ENCODE data around the gene VANGL2. TPM values are rescaled to one million over a fixed set of nuclear protein-coding genes. Genes with fewer than 3 reads are reported as not detected.

VANGL2 gene
- polyA plus RNA-seq, 2 of the 4 experiments (the other 2 are of a cell fraction): 3.9 to 4.1 TPM

- no peak overlapping the region for H3K27ac ChIP-seq
- DNase-seq (ENCODE audit: low read depth in 1 of 2, low spot score in 1 of 2): no peak
- POLR2A ChIA-PET: no interaction called here
- no peaks in the 10 kb centered on the region for H3K9me3 ChIP-seq
- CTCF ChIA-PET: interaction anchor here (0.6 to 1.9 kb wide), 7 partner anchors 9 to 334 kb away, joined by 3 to 6 read pairs (median 3); no protein-coding TSS in a partner anchor
- WGBS (ENCODE audit: missing lambda C conversion rate): 88% methylated on average over 31 of the region's 34 CpGs
- no peak for FAIRE-seq
- TF ChIP-seq, protein P1, sequence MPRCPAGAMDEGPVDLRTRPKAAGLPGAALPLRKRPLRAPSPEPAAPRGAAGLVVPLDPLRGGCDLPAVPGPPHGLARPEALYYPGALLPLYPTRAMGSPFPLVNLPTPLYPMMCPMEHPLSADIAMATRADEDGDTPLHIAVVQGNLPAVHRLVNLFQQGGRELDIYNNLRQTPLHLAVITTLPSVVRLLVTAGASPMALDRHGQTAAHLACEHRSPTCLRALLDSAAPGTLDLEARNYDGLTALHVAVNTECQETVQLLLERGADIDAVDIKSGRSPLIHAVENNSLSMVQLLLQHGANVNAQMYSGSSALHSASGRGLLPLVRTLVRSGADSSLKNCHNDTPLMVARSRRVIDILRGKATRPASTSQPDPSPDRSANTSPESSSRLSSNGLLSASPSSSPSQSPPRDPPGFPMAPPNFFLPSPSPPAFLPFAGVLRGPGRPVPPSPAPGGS (IDR thresholded peaks at IDR 0.05): no peak
- no peak overlapping the region for H3K4me2 ChIP-seq
- ATAC-seq: no peak
- no peaks in the 10 kb centered on the region for H3K4me1 ChIP-seq
- H3K4me3 ChIP-seq: no peak overlapping the region
Observed at GRCh38 chr1:160419150-160419837, 18.9 kb downstream of the VANGL2 start.

DNA sequence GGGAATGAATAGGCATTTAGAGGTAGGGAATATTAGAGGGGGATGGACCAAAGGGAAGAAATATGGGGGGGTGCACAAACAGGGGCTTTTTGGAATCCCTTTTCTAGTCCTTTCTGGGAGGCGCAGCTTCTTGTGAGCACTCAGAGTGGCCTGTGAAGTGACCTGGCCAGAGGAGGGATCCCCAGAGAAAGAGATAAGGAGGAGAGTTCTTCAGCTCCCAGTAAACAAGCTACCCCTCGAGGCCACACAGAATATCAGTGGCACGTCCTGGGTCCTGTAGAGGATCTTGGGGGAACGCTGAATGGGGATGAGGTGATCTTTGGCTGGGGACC is 19.4 kb downstream of the VANGL2 start:
- no peak overlapping the region for H3K4me2 ChIP-seq
- no peak overlapping the region for H3K4me3 ChIP-seq
- ChIA-PET CTCF (interaction anchor here (0.6 to 1.9 kb wide), 4 partner anchors 9 to 227 kb away, joined by 3 to 6 read pairs (median 4); no protein-coding TSS in a partner anchor), POLR2A (no interaction called here)
- H3K4me1 ChIP-seq: no peaks in the 10 kb centered on the region
- no peak for FAIRE-seq
- 37% methylated on average over 4 of the region's 4 CpGs for WGBS (ENCODE audit: missing lambda C conversion rate)
- TF ChIP-seq HOXA7 (CRISPR knock-in tag; IDR thresholded peaks at IDR 0.05) (no peak), NR3C1 (IDR thresholded peaks at IDR 0.05) (no peak), MAZ (IDR thresholded peaks at IDR 0.05; ENCODE audit: borderline replicate concordance, low read depth, low read length) (no peak), ZC3H11A (IDR thresholded peaks at IDR 0.05) (no peak), CHD2 (IDR thresholded peaks at IDR 0.05; ENCODE audit: low read length, partially characterized antibody) (no peak), RNF2 (IDR thresholded peaks at IDR 0.05; ENCODE audit: borderline replicate concordance, low read depth) (no peak), ZFP36 (IDR thresholded peaks at IDR 0.05; ENCODE audit: borderline replicate concordance, partially characterized antibody) (no peak)
- TF ChIP-seq, protein P2, sequence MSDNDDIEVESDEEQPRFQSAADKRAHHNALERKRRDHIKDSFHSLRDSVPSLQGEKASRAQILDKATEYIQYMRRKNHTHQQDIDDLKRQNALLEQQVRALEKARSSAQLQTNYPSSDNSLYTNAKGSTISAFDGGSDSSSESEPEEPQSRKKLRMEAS (IDR thresholded peaks at IDR 0.05): no peak
- TF ChIP-seq, protein P3, sequence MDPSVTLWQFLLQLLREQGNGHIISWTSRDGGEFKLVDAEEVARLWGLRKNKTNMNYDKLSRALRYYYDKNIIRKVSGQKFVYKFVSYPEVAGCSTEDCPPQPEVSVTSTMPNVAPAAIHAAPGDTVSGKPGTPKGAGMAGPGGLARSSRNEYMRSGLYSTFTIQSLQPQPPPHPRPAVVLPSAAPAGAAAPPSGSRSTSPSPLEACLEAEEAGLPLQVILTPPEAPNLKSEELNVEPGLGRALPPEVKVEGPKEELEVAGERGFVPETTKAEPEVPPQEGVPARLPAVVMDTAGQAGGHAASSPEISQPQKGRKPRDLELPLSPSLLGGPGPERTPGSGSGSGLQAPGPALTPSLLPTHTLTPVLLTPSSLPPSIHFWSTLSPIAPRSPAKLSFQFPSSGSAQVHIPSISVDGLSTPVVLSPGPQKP (IDR thresholded peaks at IDR 0.05; ENCODE audit: low read depth, low read length): no peak
- TF ChIP-seq, protein P4, sequence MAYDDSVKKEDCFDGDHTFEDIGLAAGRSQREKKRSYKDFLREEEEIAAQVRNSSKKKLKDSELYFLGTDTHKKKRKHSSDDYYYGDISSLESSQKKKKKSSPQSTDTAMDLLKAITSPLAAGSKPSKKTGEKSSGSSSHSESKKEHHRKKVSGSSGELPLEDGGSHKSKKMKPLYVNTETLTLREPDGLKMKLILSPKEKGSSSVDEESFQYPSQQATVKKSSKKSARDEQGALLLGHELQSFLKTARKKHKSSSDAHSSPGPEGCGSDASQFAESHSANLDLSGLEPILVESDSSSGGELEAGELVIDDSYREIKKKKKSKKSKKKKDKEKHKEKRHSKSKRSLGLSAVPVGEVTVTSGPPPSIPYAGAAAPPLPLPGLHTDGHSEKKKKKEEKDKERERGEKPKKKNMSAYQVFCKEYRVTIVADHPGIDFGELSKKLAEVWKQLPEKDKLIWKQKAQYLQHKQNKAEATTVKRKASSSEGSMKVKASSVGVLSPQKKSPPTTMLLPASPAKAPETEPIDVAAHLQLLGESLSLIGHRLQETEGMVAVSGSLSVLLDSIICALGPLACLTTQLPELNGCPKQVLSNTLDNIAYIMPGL (CRISPR knock-in tag; IDR thresholded peaks at IDR 0.05; ENCODE audit: borderline replicate concordance): no peak
- ATAC-seq: no peak
- no peaks in the 10 kb centered on the region for H3K9me3 ChIP-seq
- H3K27ac ChIP-seq: no peak overlapping the region
- no peak for DNase-seq (ENCODE audit: low read depth in 1 of 2, low spot score in 1 of 2)

GRCh38 chr1:160420881-160421842 is 20.8 kb downstream of the VANGL2 start:
- CTCF ChIA-PET: interaction anchor here (1.6 kb wide), 1 partner anchor 185 kb away, joined by 8 read pairs; no protein-coding TSS in a partner anchor
- FAIRE-seq (no peak), ATAC-seq (no peak), DNase-seq (ENCODE audit: low read depth in 1 of 2, low spot score in 1 of 2) (no peak)
- H3K4me3 ChIP-seq: no peak overlapping the region
- no peak overlapping the region for H3K4me2 ChIP-seq
- no peak for TF ChIP-seq HDAC2 (IDR thresholded peaks at IDR 0.05)
- TF ChIP-seq FOSL2 (IDR thresholded peaks at IDR 0.05): no peak
- no peak for TF ChIP-seq FOSL2 (CRISPR knock-in tag; IDR thresholded peaks at IDR 0.05)
- no peak for TF ChIP-seq CBX8 (IDR thresholded peaks at IDR 0.05)
- TF ChIP-seq NPAS2 (CRISPR knock-in tag; IDR thresholded peaks at IDR 0.05; ENCODE audit: borderline replicate concordance): no peak
- no peak for TF ChIP-seq HES2 (IDR thresholded peaks at IDR 0.05)
- H3K9me3 ChIP-seq: no peaks in the 10 kb centered on the region
- H3K27ac ChIP-seq: no peak overlapping the region
- WGBS (ENCODE audit: missing lambda C conversion rate): 85% methylated on average over 7 of the region's 7 CpGs
- H3K4me1 ChIP-seq: no peaks in the 10 kb centered on the region
- POLR2A ChIA-PET: no interaction called here

All from A549 (cell line).